ENCODE results near the gene PROCR.
"Not testable (repeated sequence)": the region's sequence is repeated elsewhere in the genome, so short reads cannot be mapped to it uniquely, and the experiment has no call there.

PROCR gene

DNA sequence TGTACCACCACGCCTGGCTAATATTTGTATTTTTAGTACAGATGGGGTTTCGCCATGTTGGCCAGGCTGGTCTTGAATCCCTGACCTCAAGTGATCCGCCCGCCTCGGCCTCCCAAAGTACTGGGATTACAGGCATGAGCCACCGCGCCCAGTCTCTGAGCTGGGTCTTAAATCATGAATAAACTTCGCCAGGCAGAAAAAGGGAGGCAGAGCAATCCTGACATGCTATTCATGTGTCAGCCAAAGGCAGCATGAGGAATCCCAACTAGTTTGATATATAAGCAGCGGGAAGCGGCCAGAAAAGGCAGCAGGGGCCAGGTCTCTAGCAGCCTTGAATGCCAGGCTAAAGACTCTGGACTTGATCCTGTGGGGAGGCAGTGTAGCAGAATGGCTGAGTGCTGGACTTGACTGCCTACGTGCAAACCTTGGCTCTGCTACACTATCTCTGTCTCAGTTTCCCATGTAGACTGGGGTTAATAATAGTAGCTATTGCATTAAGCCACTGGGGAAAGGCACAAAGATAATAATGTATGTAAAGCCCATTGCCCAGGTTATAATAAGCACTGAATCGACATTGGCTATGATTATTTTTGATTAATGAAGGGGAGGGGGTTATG lies 1.8 kb downstream of the PROCR start:
- Histone ChIP-seq H3K4me1 (ENCODE audit: control insufficient read depth in 5 of 5, insufficient read depth in 5 of 5, low read length in 5 of 5) (peaks cover 3 to 34% (median 27%) of the 10 kb centered on the region in 5 donors), H3K9ac (ENCODE audit: low read length in 5 of 5) (peak overlapping the region in 1 of 5 donors; percentile 23), H3K27ac (ENCODE audit: low read depth, low read length) (no peak overlapping the region), H3K27me3 (ENCODE audit: control insufficient read depth in 5 of 5, insufficient read depth in 4 of 5, low read length in 5 of 5) (no peaks in the 10 kb centered on the region), H3K36me3 (ENCODE audit: control insufficient read depth in 5 of 5, insufficient read depth in 5 of 5, low read length in 5 of 5) (peaks cover 0 to 16% (median 9%) of the 10 kb centered on the region in 5 donors), H3K4me3 (ENCODE audit: low read depth in 1 of 5, low read length in 5 of 5) (peak overlapping the region; percentile 7 to 41 (median 23)), H3K9me3 (ENCODE audit: control insufficient read depth in 5 of 5, low read length in 5 of 5) (no peaks in the 10 kb centered on the region)

DNA sequence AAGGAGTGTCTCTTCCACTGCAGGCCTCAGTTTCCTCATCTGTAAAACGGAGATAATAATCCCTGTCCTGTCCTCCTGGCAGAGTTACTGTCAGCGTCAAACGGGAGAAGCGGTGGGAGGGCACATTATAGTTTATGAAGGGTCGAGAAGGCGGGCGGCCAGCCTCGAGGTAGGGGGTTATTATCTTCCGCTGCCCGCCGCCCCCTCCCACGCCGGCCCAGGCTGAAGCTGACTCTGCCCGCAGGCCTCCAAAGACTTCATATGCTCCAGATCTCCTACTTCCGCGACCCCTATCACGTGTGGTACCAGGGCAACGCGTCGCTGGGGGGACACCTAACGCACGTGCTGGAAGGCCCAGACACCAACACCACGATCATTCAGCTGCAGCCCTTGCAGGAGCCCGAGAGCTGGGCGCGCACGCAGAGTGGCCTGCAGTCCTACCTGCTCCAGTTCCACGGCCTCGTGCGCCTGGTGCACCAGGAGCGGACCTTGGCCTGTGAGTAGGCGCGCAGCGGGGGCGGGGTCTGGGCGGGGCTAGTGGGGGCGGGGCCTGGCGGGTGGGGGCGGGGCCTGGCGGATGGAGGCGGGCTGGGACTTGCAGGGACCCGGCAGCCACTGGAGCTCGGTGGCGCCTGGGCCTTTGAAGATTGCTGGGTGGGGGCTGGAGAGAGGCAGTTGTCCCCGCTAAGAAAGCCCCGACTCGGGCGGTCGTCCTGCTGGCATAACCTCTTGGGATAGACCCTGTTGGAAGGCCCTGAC lies 2.8 kb downstream of the PROCR start:
- H3K36me3 ChIP-seq (ENCODE audit: control insufficient read depth in 5 of 5, insufficient read depth in 5 of 5, low read length in 5 of 5) = peaks cover 0 to 16% (median 9%) of the 10 kb centered on the region in 5 donors
- no peaks in the 10 kb centered on the region for H3K27me3 ChIP-seq (ENCODE audit: control insufficient read depth in 5 of 5, insufficient read depth in 4 of 5, low read length in 5 of 5)
- peak overlapping the region in 1 of 5 donors; percentile 23 for H3K9ac ChIP-seq (ENCODE audit: low read length in 5 of 5)
- peaks cover 3 to 32% (median 26%) of the 10 kb centered on the region in 5 donors for H3K4me1 ChIP-seq (ENCODE audit: control insufficient read depth in 5 of 5, insufficient read depth in 5 of 5, low read length in 5 of 5)
- H3K4me3 ChIP-seq (ENCODE audit: low read depth in 1 of 5, low read length in 5 of 5) = peak overlapping the region in 2 of 5 donors; percentile 11 to 37
- no peaks in the 10 kb centered on the region for H3K9me3 ChIP-seq (ENCODE audit: control insufficient read depth in 5 of 5, low read length in 5 of 5)
- H3K27ac ChIP-seq (ENCODE audit: low read depth, low read length) = no peak overlapping the region

DNA sequence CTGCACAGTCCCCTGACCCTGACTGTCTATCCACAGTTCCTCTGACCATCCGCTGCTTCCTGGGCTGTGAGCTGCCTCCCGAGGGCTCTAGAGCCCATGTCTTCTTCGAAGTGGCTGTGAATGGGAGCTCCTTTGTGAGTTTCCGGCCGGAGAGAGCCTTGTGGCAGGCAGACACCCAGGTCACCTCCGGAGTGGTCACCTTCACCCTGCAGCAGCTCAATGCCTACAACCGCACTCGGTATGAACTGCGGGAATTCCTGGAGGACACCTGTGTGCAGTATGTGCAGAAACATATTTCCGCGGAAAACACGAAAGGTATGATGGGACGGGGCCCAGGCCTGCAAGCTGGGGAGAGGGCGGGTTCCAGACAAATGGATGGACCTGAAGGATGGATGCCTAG lies 4.3 kb downstream of the PROCR start:
- H3K4me1 ChIP-seq (ENCODE audit: control insufficient read depth in 5 of 5, insufficient read depth in 5 of 5, low read length in 5 of 5) = peaks cover 3 to 32% (median 23%) of the 10 kb centered on the region in 5 donors
- H3K9ac ChIP-seq (ENCODE audit: low read length in 5 of 5) = no peak overlapping the region
- H3K36me3 ChIP-seq (ENCODE audit: control insufficient read depth in 5 of 5, insufficient read depth in 5 of 5, low read length in 5 of 5) = peaks cover 0 to 16% (median 9%) of the 10 kb centered on the region in 5 donors
- H3K27me3 ChIP-seq (ENCODE audit: control insufficient read depth in 5 of 5, insufficient read depth in 4 of 5, low read length in 5 of 5) = no peaks in the 10 kb centered on the region
- H3K9me3 ChIP-seq (ENCODE audit: control insufficient read depth in 5 of 5, low read length in 5 of 5) = no peaks in the 10 kb centered on the region
- no peak overlapping the region for H3K27ac ChIP-seq (ENCODE audit: low read depth, low read length)
- no peak overlapping the region for H3K4me3 ChIP-seq (ENCODE audit: low read depth in 1 of 5, low read length in 5 of 5)

DNA sequence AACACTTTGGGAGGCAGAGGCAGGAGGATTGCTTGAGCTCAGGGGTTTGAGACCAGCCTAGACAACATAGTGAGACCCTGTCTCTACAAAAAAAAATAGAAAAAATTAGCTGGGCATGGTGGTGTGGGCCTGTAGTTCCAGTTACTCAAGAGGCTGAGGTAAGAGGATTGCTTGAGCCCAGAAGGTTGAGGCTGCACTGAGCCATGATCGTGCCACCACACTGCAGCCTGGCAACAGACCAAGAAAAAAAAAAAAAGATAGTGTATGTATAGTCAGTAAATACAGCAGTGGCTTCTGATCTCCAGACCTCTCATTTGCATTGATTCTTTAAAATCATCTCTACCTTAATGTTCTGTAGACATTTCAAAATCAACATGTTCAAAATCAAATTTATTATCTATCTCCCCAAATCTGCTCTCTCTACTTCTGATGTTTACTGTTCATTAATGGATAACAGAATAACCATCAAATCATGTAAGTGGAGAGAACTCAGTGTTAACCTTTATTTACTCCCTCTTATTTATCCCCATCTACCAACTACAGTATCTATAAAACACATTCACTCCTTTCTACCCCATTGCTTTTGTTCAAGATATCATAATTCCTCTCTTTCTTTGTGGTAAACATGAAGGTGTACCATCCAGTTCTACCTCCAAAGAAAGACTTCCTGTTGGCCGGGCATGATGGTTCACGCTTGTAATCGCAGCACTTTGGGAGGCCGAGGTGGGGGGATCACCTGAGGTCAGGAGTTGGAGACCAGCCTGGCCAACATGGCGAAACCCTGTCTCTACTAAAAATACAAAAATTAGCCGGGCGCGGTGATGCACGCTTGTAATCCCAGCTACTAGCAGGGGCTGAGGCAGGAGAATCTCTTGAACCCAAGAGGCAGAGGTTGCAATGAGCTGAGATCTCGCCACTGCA lies 7.7 kb downstream of the PROCR start:
- H3K9ac ChIP-seq (ENCODE audit: low read length in 5 of 5) = no peak overlapping the region

DNA sequence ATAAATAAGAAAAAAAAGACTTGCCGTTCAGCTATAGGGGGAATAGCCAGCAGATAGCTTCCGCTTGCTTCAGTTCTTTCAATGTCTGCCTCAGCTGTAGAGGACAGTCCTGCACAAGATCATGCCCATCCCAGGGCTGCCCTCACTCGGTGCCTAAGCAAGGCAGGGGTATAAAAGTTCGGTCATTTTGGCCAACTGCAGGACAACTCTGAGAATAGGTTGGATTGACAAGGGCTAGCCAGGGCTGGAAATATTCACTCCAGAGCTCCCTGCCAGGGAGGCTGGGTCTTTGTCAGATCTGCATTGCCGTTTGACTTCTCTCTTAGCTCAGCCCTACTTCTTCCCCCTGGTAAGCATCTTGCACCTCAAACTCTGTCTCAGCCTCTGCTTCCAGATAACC lies 8.4 kb downstream of the PROCR start:
- Histone ChIP-seq H3K36me3 (ENCODE audit: control insufficient read depth in 5 of 5, insufficient read depth in 5 of 5, low read length in 5 of 5) (peaks cover 0 to 16% (median 10%) of the 10 kb centered on the region in 5 donors), H3K4me3 (ENCODE audit: low read depth in 1 of 5, low read length in 5 of 5) (no peak overlapping the region), H3K27ac (ENCODE audit: low read depth, low read length) (no peak overlapping the region), H3K4me1 (ENCODE audit: control insufficient read depth in 5 of 5, insufficient read depth in 5 of 5, low read length in 5 of 5) (no peaks in the 10 kb centered on the region), H3K9me3 (ENCODE audit: control insufficient read depth in 5 of 5, low read length in 5 of 5) (no peaks in the 10 kb centered on the region), H3K9ac (ENCODE audit: low read length in 5 of 5) (no peak overlapping the region), H3K27me3 (ENCODE audit: control insufficient read depth in 5 of 5, insufficient read depth in 4 of 5, low read length in 5 of 5) (no peaks in the 10 kb centered on the region)

More for the DNA sequence above, 7.7 kb downstream of the PROCR start:
- H3K27ac ChIP-seq (ENCODE audit: low read depth, low read length) = no peak overlapping the region
- no peaks in the 10 kb centered on the region for H3K9me3 ChIP-seq (ENCODE audit: control insufficient read depth in 5 of 5, low read length in 5 of 5)
- H3K36me3 ChIP-seq (ENCODE audit: control insufficient read depth in 5 of 5, insufficient read depth in 5 of 5, low read length in 5 of 5) = peaks cover 0 to 16% (median 10%) of the 10 kb centered on the region in 5 donors
- H3K4me1 ChIP-seq (ENCODE audit: control insufficient read depth in 5 of 5, insufficient read depth in 5 of 5, low read length in 5 of 5) = peaks cover 0 to 2% (median 2%) of the 10 kb centered on the region in 5 donors
- H3K27me3 ChIP-seq (ENCODE audit: control insufficient read depth in 5 of 5, insufficient read depth in 4 of 5, low read length in 5 of 5) = no peaks in the 10 kb centered on the region
- H3K4me3 ChIP-seq (ENCODE audit: low read depth in 1 of 5, low read length in 5 of 5) = no peak overlapping the region

DNA sequence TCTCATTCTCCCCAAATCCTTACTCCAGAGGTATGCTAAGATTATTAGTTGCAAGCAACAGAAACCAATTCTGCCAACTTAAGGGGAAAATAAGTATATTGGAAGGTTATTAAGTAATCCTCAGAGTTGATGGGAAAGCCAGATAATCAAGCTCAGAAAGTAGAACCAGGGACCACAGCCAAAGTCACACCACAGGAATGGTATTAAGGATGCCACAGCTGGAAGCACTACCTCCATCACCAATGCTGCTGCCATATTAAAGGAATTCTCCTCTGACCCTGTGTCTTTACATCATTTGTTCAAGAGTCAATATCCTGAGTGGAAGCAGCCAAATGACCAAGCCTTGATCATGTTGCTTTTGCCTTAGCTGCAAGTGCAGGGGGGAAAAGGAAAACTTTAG lies 9.9 kb downstream of the PROCR start:
- no peaks in the 10 kb centered on the region for H3K9me3 ChIP-seq (ENCODE audit: control insufficient read depth in 5 of 5, low read length in 5 of 5)
- no peak overlapping the region for H3K9ac ChIP-seq (ENCODE audit: low read length in 5 of 5)
- H3K4me1 ChIP-seq (ENCODE audit: control insufficient read depth in 5 of 5, insufficient read depth in 5 of 5, low read length in 5 of 5) = no peaks in the 10 kb centered on the region
- H3K27ac ChIP-seq (ENCODE audit: low read depth, low read length) = no peak overlapping the region
- H3K36me3 ChIP-seq (ENCODE audit: control insufficient read depth in 5 of 5, insufficient read depth in 5 of 5, low read length in 5 of 5) = peaks cover 0 to 8% (median 4%) of the 10 kb centered on the region in 5 donors
- no peaks in the 10 kb centered on the region for H3K27me3 ChIP-seq (ENCODE audit: control insufficient read depth in 5 of 5, insufficient read depth in 4 of 5, low read length in 5 of 5)
- no peak overlapping the region for H3K4me3 ChIP-seq (ENCODE audit: low read depth in 1 of 5, low read length in 5 of 5)

DNA sequence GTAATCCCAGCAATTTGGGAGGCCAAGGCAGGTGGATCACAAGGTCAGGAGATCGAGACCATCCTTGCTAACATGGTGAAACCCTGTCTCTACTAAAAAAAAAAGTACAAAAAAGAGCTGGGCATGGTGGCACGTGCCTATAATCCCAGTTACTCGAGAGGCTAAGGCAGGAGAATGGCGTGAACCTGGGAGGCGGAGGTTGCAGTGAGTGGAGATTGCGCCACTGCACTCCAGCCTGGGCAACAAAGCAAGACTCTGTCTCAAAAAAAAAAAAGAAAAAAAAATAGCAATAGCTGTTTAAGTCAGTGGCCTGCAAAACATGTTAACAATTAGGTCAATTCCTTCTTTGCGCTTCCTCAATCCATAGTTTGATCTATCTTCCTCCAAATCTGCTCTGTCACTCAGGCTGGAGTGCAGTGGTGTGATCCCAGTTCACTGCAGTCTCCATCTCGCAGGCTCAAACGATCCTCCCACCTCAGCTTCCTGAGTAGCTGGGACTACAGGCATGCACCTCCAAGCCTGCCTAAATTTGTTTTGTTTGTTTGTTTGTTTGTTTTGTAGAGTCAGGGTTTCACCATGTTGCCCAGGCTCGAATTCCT lies 14.9 kb downstream of the PROCR start:
- not testable (repeated sequence) for H3K27me3 ChIP-seq (ENCODE audit: control insufficient read depth in 5 of 5, insufficient read depth in 4 of 5, low read length in 5 of 5); H3K9ac ChIP-seq (ENCODE audit: low read length in 5 of 5); H3K4me3 ChIP-seq (ENCODE audit: low read depth in 1 of 5, low read length in 5 of 5); H3K9me3 ChIP-seq (ENCODE audit: control insufficient read depth in 5 of 5, low read length in 5 of 5); H3K4me1 ChIP-seq (ENCODE audit: control insufficient read depth in 5 of 5, insufficient read depth in 5 of 5, low read length in 5 of 5); H3K27ac ChIP-seq (ENCODE audit: low read depth, low read length); H3K36me3 ChIP-seq (ENCODE audit: control insufficient read depth in 5 of 5, insufficient read depth in 5 of 5, low read length in 5 of 5)

DNA sequence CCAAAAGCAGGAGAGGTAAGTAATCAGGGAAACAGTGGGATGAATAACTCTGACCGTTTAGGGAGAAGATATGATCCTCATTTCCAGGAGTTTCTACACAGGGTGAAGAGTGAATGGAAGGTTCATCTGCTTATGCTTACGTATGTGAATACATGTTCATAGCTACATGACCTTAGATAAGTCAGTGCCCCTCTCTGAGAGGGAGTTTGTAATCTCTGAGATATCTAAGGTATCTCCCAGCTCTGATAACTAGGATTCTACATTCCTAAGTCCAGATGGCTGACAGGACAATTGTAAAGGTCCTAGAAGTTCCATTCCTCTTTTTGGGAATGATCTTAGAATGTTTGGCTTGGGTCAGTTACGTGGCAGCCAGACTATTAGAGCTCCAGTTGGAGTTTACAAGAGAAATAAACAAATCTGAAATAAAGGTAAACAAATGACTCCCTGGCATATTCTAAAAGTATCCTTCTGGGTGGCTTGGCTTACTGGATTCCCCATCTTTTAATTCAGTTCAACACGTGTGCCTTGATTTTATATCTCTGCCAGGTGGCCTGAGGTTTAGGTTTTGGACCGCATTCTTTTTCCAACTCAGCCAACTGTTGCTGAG lies 15.8 kb downstream of the PROCR start:
- no peaks in the 10 kb centered on the region for H3K9me3 ChIP-seq (ENCODE audit: control insufficient read depth in 5 of 5, low read length in 5 of 5)
- no peaks in the 10 kb centered on the region for H3K27me3 ChIP-seq (ENCODE audit: control insufficient read depth in 5 of 5, insufficient read depth in 4 of 5, low read length in 5 of 5)
- peaks cover 0 to 4% (median 2%) of the 10 kb centered on the region in 5 donors for H3K36me3 ChIP-seq (ENCODE audit: control insufficient read depth in 5 of 5, insufficient read depth in 5 of 5, low read length in 5 of 5)
- no peak overlapping the region for H3K9ac ChIP-seq (ENCODE audit: low read length in 5 of 5)
- H3K4me1 ChIP-seq (ENCODE audit: control insufficient read depth in 5 of 5, insufficient read depth in 5 of 5, low read length in 5 of 5) = no peaks in the 10 kb centered on the region
- no peak overlapping the region for H3K4me3 ChIP-seq (ENCODE audit: low read depth in 1 of 5, low read length in 5 of 5)
- no peak overlapping the region for H3K27ac ChIP-seq (ENCODE audit: low read depth, low read length)

DNA sequence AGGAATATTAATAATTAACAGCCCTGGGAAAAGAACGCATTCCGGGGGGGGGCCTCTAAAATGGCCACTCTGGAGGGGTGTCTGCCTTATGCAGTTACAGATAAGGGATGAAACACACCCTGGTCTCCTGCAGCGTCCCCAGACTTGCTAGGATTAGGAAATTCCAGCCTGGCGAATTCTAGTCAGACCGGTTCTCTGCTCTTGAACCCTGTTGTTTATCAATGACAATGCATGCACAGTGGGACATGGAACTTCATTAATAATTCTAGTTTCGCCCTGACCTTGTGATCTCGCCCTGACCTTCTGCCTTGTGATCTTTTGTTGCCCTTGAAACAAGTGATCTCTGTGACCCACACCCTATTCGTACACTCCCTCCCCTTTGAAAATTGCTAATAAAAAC lies 17.4 kb downstream of the PROCR start:
- H3K27ac ChIP-seq (ENCODE audit: low read depth, low read length); H3K9ac ChIP-seq (ENCODE audit: low read length in 5 of 5); H3K4me3 ChIP-seq (ENCODE audit: low read depth in 1 of 5, low read length in 5 of 5); H3K36me3 ChIP-seq (ENCODE audit: control insufficient read depth in 5 of 5, insufficient read depth in 5 of 5, low read length in 5 of 5); H3K4me1 ChIP-seq (ENCODE audit: control insufficient read depth in 5 of 5, insufficient read depth in 5 of 5, low read length in 5 of 5); H3K27me3 ChIP-seq (ENCODE audit: control insufficient read depth in 5 of 5, insufficient read depth in 4 of 5, low read length in 5 of 5); H3K9me3 ChIP-seq (ENCODE audit: control insufficient read depth in 5 of 5, low read length in 5 of 5): not testable (repeated sequence)
